CD8-positive, alpha-beta memory T cell (primary cell): ENCODE data around the gene CTNNA3. TPM values are rescaled to one million over a fixed set of nuclear protein-coding genes. Genes with fewer than 3 reads are reported as not detected.

Experiments
- CTCF ChIA-PET: fragments of 350-600 bp; sonication (Branson Sonifier 250); formaldehyde crosslinking; loops from one replicate; lab custom pipeline; 2021; ENCODE audit warnings: antibody characterized with exemption; lab: Charles Lee
- POLR2A ChIA-PET: fragments of 350-600 bp; sonication (Branson Sonifier 250); formaldehyde crosslinking; loops from one replicate; lab custom pipeline; 2021; ENCODE audit warnings: antibody characterized with exemption; lab: Charles Lee
- DNase-seq, 5 donors: peaks; one replicate each; pipeline versions ENCODE4 v3.0.0 to v3.0.0-alpha.2; 2020 to 2022; ENCODE audit warnings: mixed read lengths in 1 of 5
- H3K27ac ChIP-seq: one replicate; pipeline ENCODE4 v1.7.0; 2013; ENCODE audit warnings: low read depth, mild to moderate bottlenecking, low read length, moderate library complexity
- H3K27me3 ChIP-seq: 2 replicates; pipeline ENCODE4 v1.7.0; 2013; ENCODE audit warnings: low read length, mild to moderate bottlenecking; ENCODE audit not compliant: insufficient read depth, poor library complexity, severe bottlenecking
- H3K36me3 ChIP-seq: 2 replicates; pipeline ENCODE4 v1.7.0; 2013; ENCODE audit warnings: mild to moderate bottlenecking, low read length, moderate library complexity; ENCODE audit not compliant: insufficient read depth
- H3K4me1 ChIP-seq: 2 replicates; pipeline ENCODE4 v1.7.0; 2013; ENCODE audit warnings: mild to moderate bottlenecking, low read length, moderate library complexity; ENCODE audit not compliant: insufficient read depth
- H3K4me3 ChIP-seq: 2 replicates; pipeline ENCODE4 v1.7.0; 2013; ENCODE audit warnings: mild to moderate bottlenecking, low read length
- H3K9me3 ChIP-seq: 2 replicates; pipeline ENCODE4 v1.7.0; 2013; ENCODE audit warnings: mild to moderate bottlenecking, low read length
- H3K27ac Mint-ChIP-seq, 8 donors: one replicate each; pipeline ENCODE4 v1.8.0; 2020 to 2021; ENCODE audit warnings: mixed read lengths in 8 of 8, mild to moderate bottlenecking in 6 of 8, inconsistent platforms in 3 of 8, moderate library complexity in 3 of 8
- H3K27me3 Mint-ChIP-seq, 2 donors: one replicate each; pipeline ENCODE4 v1.8.0; 2020 to 2021; ENCODE audit warnings: mixed read lengths in 2 of 2, mild to moderate bottlenecking in 1 of 2, moderate library complexity in 1 of 2
- H3K36me3 Mint-ChIP-seq, 3 donors: one replicate each; pipeline ENCODE4 v1.8.0; 2020 to 2021; ENCODE audit warnings: mixed read lengths in 3 of 3, inconsistent platforms in 1 of 3, mild to moderate bottlenecking in 1 of 3
- H3K4me1 Mint-ChIP-seq, 3 donors: one replicate each; pipeline ENCODE4 v1.8.0; 2020 to 2021; ENCODE audit warnings: mixed read lengths in 3 of 3, inconsistent platforms in 1 of 3, mild to moderate bottlenecking in 1 of 3
- H3K4me3 Mint-ChIP-seq, 7 donors: one replicate each; pipeline ENCODE4 v1.8.0; 2020 to 2021; ENCODE audit warnings: mixed read lengths in 7 of 7, mild to moderate bottlenecking in 6 of 7, moderate library complexity in 4 of 7, inconsistent platforms in 2 of 7
- H3K9me3 Mint-ChIP-seq, 5 donors: one replicate each; pipeline ENCODE4 v1.8.0; 2020 to 2022; ENCODE audit warnings: mixed read lengths in 5 of 5, mild to moderate bottlenecking in 3 of 5, moderate library complexity in 2 of 5, inconsistent platforms in 1 of 5
- polyA plus RNA-seq: library from polyadenylated mRNA; unstranded; fragments of 300-500 nt; fragmentation: Illumina TruSeq; gene quantifications from one replicate; pipeline ENCODE4 v1.2.3, GENCODE V29; 2021
- total RNA-seq, 2 experiments: library from RNA; stranded (reverse); gene quantifications; one replicate each; pipeline ENCODE4 v1.2.3, GENCODE V29; 2021

Gene CTNNA3
- total and polyA plus RNA-seq, 3 experiments from 2014 or later = 0.92 TPM; not detected in 2

DNA sequence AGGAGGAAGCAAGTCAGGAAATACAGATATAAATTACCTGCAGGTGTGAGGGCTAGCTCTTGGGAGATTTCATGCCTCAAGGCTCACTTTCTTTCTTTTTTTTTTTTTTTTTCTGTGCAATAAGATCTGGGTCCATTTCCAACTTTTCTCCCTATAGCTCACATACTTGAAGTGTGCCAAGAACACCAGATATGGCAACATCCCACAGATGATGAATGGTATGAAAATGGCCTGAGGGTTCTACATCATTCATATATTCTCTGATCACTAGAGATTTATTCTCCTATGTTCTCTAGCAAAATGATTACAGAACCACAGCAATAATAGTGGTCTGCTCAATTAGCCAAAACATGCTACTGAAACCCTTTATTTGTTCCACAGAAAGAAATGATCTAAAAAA, 653.0 kb downstream of the CTNNA3 start:
- no peak for DNase-seq
- H3K36me3 ChIP-seq = no peaks in the 10 kb centered on the region
- Mint-ChIP-seq H3K4me3 (no peak overlapping the region), H3K27me3 (no peaks in the 10 kb centered on the region), H3K27ac (no peak overlapping the region), H3K4me1 (no peaks in the 10 kb centered on the region), H3K9me3 (peaks cover 0 to 8% (median 2%) of the 10 kb centered on the region in 5 donors), H3K36me3 (no peaks in the 10 kb centered on the region)
- no peaks in the 10 kb centered on the region for H3K4me1 ChIP-seq
- ChIA-PET POLR2A (no interaction called here), CTCF (no interaction called here)
- no peaks in the 10 kb centered on the region for H3K9me3 ChIP-seq
- H3K27me3 ChIP-seq = no peaks in the 10 kb centered on the region
- no peak overlapping the region for H3K4me3 ChIP-seq
- no peak overlapping the region for H3K27ac ChIP-seq

DNA sequence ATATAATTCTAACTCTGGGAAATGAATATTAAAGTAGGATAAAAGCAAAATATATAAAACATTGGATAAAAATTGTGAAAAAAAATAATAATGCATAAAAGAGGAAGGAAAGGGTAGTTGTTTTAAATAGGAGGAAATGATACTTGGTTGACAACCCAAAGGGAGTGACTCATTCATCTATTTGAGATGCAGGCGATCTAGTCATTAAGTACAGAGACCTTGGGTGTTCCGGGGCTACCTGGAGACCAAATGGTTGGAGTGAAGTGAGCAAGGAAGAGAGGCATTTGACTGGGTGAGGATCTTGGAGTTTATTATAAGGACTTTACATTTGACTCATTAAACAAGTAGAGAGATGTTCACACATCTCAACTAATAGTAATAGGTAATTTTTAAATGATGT, 659.2 kb downstream of the CTNNA3 start:
- H3K27me3 ChIP-seq = no peaks in the 10 kb centered on the region
- H3K4me1 ChIP-seq = no peaks in the 10 kb centered on the region
- H3K4me3 ChIP-seq = no peak overlapping the region
- H3K36me3 ChIP-seq = no peaks in the 10 kb centered on the region
- no peaks in the 10 kb centered on the region for H3K4me1 Mint-ChIP-seq
- CTCF ChIA-PET = no interaction called here
- H3K36me3 Mint-ChIP-seq = no peaks in the 10 kb centered on the region
- no peaks in the 10 kb centered on the region for H3K9me3 ChIP-seq
- no peaks in the 10 kb centered on the region for H3K27me3 Mint-ChIP-seq
- H3K27ac ChIP-seq = no peak overlapping the region
- peaks cover 0 to 4% (median 0%) of the 10 kb centered on the region in 5 donors for H3K9me3 Mint-ChIP-seq
- DNase-seq = no peak
- POLR2A ChIA-PET = no interaction called here
- H3K4me3 Mint-ChIP-seq = no peak overlapping the region
- no peak overlapping the region for H3K27ac Mint-ChIP-seq

DNA sequence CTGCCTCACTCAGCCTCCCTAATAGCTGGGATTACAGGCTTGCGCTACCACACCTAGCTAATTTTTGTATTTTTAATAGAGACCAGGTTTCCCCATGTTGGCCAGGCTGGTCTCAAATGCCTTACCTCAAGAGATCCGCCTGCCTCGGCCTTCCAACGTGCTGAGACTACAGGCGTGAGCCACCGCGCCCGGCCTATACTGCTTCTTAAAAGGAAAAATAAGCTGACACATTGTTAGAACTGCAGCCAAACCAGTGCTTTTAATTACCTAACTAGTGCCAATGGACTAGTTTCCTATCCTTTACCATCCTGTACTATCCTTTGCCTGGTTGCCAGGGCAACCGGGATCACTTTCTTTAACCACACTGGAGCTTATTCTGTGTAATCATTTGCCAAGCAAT, 662.1 kb downstream of the CTNNA3 start:
- H3K36me3 ChIP-seq = no peaks in the 10 kb centered on the region
- POLR2A ChIA-PET = no interaction called here
- no peaks in the 10 kb centered on the region for H3K4me1 ChIP-seq
- Mint-ChIP-seq H3K27me3 (no peaks in the 10 kb centered on the region), H3K36me3 (no peaks in the 10 kb centered on the region), H3K27ac (no peak overlapping the region), H3K4me3 (no peak overlapping the region), H3K9me3 (peaks cover 0 to 2% (median 0%) of the 10 kb centered on the region in 5 donors), H3K4me1 (no peaks in the 10 kb centered on the region)
- no peaks in the 10 kb centered on the region for H3K9me3 ChIP-seq
- H3K4me3 ChIP-seq = no peak overlapping the region
- H3K27me3 ChIP-seq = no peaks in the 10 kb centered on the region
- DNase-seq = no peak
- CTCF ChIA-PET = no interaction called here
- no peak overlapping the region for H3K27ac ChIP-seq

DNA sequence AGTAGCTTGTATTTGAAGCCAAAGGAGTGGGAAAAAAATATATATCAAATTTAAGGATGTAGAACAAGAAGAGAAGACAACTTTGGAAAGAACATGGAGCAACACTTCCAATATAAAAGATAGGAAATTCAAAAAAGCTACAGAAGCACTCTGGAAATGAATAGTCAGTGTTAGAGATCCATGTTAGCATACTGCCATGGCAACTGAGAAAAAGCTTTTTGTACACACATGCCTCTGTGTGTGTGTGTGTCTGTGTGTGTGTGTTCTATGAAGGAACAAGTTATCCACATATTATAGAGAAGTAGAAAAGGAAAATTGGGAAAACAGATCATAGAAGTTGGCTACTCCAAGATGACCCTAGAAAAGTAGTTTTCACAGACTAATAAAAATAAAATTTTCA, 673.9 kb downstream of the CTNNA3 start:
- Histone ChIP-seq H3K4me3 (no peak overlapping the region), H3K4me1 (no peaks in the 10 kb centered on the region), H3K9me3 (no peaks in the 10 kb centered on the region), H3K27ac (no peak overlapping the region), H3K27me3 (no peaks in the 10 kb centered on the region), H3K36me3 (no peaks in the 10 kb centered on the region)
- H3K27me3 Mint-ChIP-seq = peaks cover 0 to 2% of the 10 kb centered on the region in 2 donors
- no peaks in the 10 kb centered on the region for H3K36me3 Mint-ChIP-seq
- no peak overlapping the region for H3K4me3 Mint-ChIP-seq
- CTCF ChIA-PET = no interaction called here
- no peaks in the 10 kb centered on the region for H3K4me1 Mint-ChIP-seq
- no peak for DNase-seq
- peaks cover 2 to 11% (median 5%) of the 10 kb centered on the region in 5 donors for H3K9me3 Mint-ChIP-seq
- H3K27ac Mint-ChIP-seq = no peak overlapping the region
- POLR2A ChIA-PET = no interaction called here

DNA sequence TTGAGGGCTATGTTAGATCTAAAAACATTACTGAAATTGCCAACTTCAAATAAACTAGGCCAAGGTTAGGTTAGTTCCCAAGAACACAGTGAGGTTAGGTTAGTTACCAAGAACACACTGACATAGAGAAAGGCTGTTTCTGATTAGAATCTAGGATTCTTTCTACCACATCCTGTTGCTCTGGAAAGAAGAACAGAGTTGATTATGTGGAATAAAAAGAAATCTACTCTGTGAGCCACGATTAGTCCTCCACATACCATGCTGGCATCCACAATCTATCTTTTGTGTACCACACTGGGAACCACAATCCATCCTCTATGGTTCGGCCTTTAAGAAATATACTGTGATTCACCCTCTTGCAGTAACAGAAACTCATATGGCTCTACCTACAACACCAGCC, 678.8 kb downstream of the CTNNA3 start:
- no peaks in the 10 kb centered on the region for H3K4me1 Mint-ChIP-seq
- Histone ChIP-seq H3K27me3 (no peaks in the 10 kb centered on the region), H3K27ac (no peak overlapping the region), H3K36me3 (no peaks in the 10 kb centered on the region), H3K4me1 (no peaks in the 10 kb centered on the region), H3K9me3 (no peaks in the 10 kb centered on the region), H3K4me3 (no peak overlapping the region)
- ChIA-PET CTCF (no interaction called here), POLR2A (no interaction called here)
- no peak for DNase-seq
- H3K27ac Mint-ChIP-seq = no peak overlapping the region
- H3K27me3 Mint-ChIP-seq = peaks cover 0 to 2% of the 10 kb centered on the region in 2 donors
- H3K36me3 Mint-ChIP-seq = no peaks in the 10 kb centered on the region
- peaks cover 0 to 7% (median 3%) of the 10 kb centered on the region in 5 donors for H3K9me3 Mint-ChIP-seq
- H3K4me3 Mint-ChIP-seq = no peak overlapping the region

DNA sequence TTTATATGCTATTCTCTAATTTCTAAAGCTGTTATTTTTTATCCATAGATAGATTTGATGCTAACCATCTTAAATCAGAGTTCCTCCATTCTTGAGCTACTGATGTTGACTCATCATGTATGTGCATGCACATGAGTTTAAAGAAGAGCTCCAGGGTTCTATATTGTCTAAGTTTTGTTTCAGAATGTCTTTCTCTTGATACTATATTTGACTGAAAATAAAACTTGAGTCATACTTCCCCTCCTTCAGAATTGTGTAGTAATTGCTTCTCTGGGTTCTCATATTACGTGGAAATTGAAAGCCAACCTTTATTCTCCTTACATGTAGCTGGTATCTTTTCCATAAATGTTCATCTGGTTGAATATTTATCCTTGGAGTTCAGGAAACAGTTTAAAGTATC, 680.8 kb downstream of the CTNNA3 start:
- no peaks in the 10 kb centered on the region for H3K27me3 ChIP-seq
- no peak for DNase-seq
- no peaks in the 10 kb centered on the region for H3K9me3 ChIP-seq
- H3K27ac ChIP-seq = no peak overlapping the region
- Mint-ChIP-seq H3K4me1 (no peaks in the 10 kb centered on the region), H3K4me3 (no peak overlapping the region), H3K9me3 (peaks cover 0 to 5% (median 3%) of the 10 kb centered on the region in 5 donors), H3K36me3 (no peaks in the 10 kb centered on the region), H3K27ac (no peak overlapping the region), H3K27me3 (no peaks in the 10 kb centered on the region)
- H3K4me3 ChIP-seq = no peak overlapping the region
- no peaks in the 10 kb centered on the region for H3K4me1 ChIP-seq
- H3K36me3 ChIP-seq = no peaks in the 10 kb centered on the region
- CTCF ChIA-PET = no interaction called here
- POLR2A ChIA-PET = no interaction called here

DNA sequence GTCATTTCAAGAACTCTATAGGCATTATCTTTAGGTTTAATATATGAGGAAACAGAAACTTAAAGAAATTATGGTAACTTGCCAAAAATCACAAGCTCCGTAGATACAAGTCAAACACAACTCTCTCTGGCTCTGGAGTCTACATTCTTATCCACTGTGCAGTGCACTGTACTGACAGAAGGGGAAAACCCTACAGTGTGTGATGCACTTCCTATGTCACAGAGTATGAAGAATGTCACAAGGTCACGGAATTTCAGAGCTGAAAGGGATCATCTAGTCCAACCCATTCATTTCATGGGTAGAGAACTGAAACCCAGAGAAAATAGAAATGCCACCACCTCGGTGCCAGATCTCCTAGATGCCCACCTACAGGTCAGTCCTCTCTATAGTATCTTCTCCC, 684.0 kb downstream of the CTNNA3 start:
- no peak overlapping the region for H3K4me3 Mint-ChIP-seq
- H3K27ac ChIP-seq = no peak overlapping the region
- ChIA-PET CTCF (no interaction called here), POLR2A (no interaction called here)
- no peaks in the 10 kb centered on the region for H3K4me1 Mint-ChIP-seq
- no peaks in the 10 kb centered on the region for H3K27me3 Mint-ChIP-seq
- no peaks in the 10 kb centered on the region for H3K36me3 Mint-ChIP-seq
- no peak overlapping the region for H3K4me3 ChIP-seq
- H3K27ac Mint-ChIP-seq = no peak overlapping the region
- no peaks in the 10 kb centered on the region for H3K9me3 ChIP-seq
- H3K36me3 ChIP-seq = no peaks in the 10 kb centered on the region
- H3K9me3 Mint-ChIP-seq = peaks cover 0 to 7% (median 3%) of the 10 kb centered on the region in 5 donors
- H3K4me1 ChIP-seq = no peaks in the 10 kb centered on the region
- no peak for DNase-seq
- no peaks in the 10 kb centered on the region for H3K27me3 ChIP-seq

DNA sequence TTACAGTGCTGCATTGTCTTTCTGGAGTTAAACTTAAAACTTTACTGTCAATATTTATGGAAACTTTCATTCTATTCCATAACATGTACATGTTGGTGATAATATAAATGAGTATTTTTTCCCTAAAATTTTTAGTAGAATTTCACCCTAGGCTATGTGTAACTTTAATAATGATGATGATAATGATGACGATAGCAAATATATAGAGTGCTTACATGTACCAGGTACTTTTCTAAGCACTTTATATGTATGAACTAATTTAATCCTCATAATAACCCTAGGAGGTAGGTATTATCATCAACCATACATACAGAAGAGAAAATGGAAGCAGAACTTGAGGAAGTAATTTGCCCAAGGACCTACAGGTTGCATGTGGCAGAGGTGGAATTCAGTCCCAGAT, 684.5 kb downstream of the CTNNA3 start:
- CTCF ChIA-PET = no interaction called here
- no peaks in the 10 kb centered on the region for H3K36me3 Mint-ChIP-seq
- POLR2A ChIA-PET = no interaction called here
- no peak for DNase-seq
- Histone ChIP-seq H3K4me1 (no peaks in the 10 kb centered on the region), H3K36me3 (no peaks in the 10 kb centered on the region), H3K9me3 (no peaks in the 10 kb centered on the region), H3K27ac (no peak overlapping the region), H3K4me3 (no peak overlapping the region), H3K27me3 (no peaks in the 10 kb centered on the region)
- H3K9me3 Mint-ChIP-seq = peaks cover 0 to 7% (median 2%) of the 10 kb centered on the region in 5 donors
- no peak overlapping the region for H3K27ac Mint-ChIP-seq
- H3K4me1 Mint-ChIP-seq = no peaks in the 10 kb centered on the region
- H3K4me3 Mint-ChIP-seq = no peak overlapping the region
- H3K27me3 Mint-ChIP-seq = no peaks in the 10 kb centered on the region

DNA sequence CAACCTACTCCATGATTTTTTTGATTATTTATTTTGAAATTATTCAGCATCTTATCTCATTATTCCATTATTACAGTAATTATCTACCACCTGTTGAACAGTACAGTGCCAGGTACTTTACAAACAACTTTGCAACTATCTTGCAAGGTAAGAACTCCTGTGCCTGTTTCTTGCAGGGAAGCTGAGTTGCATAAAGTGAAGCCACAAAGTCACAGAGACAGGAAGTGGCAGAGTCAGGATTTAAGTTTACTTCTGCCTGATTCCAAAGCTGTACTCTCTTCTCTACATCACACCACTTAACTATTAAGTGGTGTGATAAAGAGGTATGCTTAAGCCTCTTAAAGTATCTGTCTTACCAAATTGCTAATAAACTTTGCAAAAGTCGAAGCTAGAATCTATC, 690.0 kb downstream of the CTNNA3 start:
- CTCF ChIA-PET = no interaction called here

More for the DNA sequence above, 690.0 kb downstream of the CTNNA3 start:
- Histone ChIP-seq H3K27ac (no peak overlapping the region), H3K4me1 (no peaks in the 10 kb centered on the region), H3K27me3 (no peaks in the 10 kb centered on the region), H3K9me3 (no peaks in the 10 kb centered on the region), H3K36me3 (no peaks in the 10 kb centered on the region), H3K4me3 (no peak overlapping the region)
- no peaks in the 10 kb centered on the region for H3K4me1 Mint-ChIP-seq
- POLR2A ChIA-PET = no interaction called here
- H3K4me3 Mint-ChIP-seq = no peak overlapping the region
- H3K36me3 Mint-ChIP-seq = no peaks in the 10 kb centered on the region
- H3K27ac Mint-ChIP-seq = no peak overlapping the region
- peaks cover 3 to 8% (median 3%) of the 10 kb centered on the region in 5 donors for H3K9me3 Mint-ChIP-seq
- H3K27me3 Mint-ChIP-seq = no peaks in the 10 kb centered on the region
- DNase-seq = no peak
